Mammary epithelial cell (primary cell): Measurements from ENCODE around the gene ZNF362.

Experiments used
- EZH2 ChIP-seq: IDR thresholded peaks from 2 replicates; pipeline ENCODE4 v1.6.1; 2012; ENCODE audit warnings: low read length, inconsistent platforms, borderline replicate concordance
- TF ChIP-seq, protein P1 (sequence below), 2 donors: IDR thresholded peaks in 1 of 2; conservative IDR thresholded peaks in 1 of 2; 2 replicates each; pipeline ENCODE4 v1.5.1; 2011 to 2012; ENCODE audit warnings: inconsistent platforms in 2 of 2, low read length in 2 of 2, mild to moderate bottlenecking in 2 of 2, control low read depth in 1 of 2, low read depth in 1 of 2; ENCODE audit not compliant: insufficient read depth in 1 of 2; ENCODE audit errors: extremely low read depth in 1 of 2

DNA sequence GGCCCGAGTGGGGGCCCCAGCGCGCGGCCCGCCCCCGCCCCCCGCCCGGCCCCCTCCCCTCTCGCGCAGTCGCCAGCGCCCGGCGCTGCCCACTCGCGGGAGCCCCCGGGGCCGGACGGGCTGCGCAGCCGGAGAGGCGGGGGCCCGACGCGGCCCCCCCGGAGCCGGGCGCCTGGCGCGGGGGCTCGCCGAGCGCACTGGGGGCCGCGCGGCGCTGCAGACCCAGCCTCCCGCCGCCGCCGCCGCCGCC, 146 bp upstream of the ZNF362 start:
- TF ChIP-seq EZH2 = no peak
- TF ChIP-seq, protein P1, sequence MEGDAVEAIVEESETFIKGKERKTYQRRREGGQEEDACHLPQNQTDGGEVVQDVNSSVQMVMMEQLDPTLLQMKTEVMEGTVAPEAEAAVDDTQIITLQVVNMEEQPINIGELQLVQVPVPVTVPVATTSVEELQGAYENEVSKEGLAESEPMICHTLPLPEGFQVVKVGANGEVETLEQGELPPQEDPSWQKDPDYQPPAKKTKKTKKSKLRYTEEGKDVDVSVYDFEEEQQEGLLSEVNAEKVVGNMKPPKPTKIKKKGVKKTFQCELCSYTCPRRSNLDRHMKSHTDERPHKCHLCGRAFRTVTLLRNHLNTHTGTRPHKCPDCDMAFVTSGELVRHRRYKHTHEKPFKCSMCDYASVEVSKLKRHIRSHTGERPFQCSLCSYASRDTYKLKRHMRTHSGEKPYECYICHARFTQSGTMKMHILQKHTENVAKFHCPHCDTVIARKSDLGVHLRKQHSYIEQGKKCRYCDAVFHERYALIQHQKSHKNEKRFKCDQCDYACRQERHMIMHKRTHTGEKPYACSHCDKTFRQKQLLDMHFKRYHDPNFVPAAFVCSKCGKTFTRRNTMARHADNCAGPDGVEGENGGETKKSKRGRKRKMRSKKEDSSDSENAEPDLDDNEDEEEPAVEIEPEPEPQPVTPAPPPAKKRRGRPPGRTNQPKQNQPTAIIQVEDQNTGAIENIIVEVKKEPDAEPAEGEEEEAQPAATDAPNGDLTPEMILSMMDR (conservative IDR thresholded peaks at IDR 0.05 in 1 of 2, IDR thresholded peaks at IDR 0.05 in 1 of 2; ENCODE audit: extremely low read depth in 1 of 2, insufficient read depth in 1 of 2, low read depth in 1 of 2, low read length in 2 of 2) = no peak
